ENCODE results near the gene BCAN.

BCAN gene

GRCh38 chr1:156700736-156701531, 59.0 kb downstream of the BCAN start:
- H3K4me3 ChIP-seq (ENCODE audit: low read depth, low read length): no peak overlapping the region
- no peak for TF ChIP-seq CTCF (IDR thresholded peaks at IDR 0.05; ENCODE audit: low read depth, low read length, missing control alignments)
- DNase-seq (ENCODE audit: low read depth): no peak

GRCh38 chr1:156703336-156703735, 61.4 kb downstream of the BCAN start:
- TF ChIP-seq CTCF (IDR thresholded peaks at IDR 0.05; ENCODE audit: low read depth, low read length, missing control alignments): no peak
- no peak for DNase-seq (ENCODE audit: low read depth)
- no peak overlapping the region for H3K4me3 ChIP-seq (ENCODE audit: low read depth, low read length)

GRCh38 chr1:156703741-156704140, 61.8 kb downstream of the BCAN start:
- TF ChIP-seq CTCF (IDR thresholded peaks at IDR 0.05; ENCODE audit: low read depth, low read length, missing control alignments): no peak

GRCh38 chr1:156704166-156704711, 62.3 kb downstream of the BCAN start:
- DNase-seq (ENCODE audit: low read depth): no peak
- H3K4me3 ChIP-seq (ENCODE audit: low read depth, low read length): no peak overlapping the region
- no peak for TF ChIP-seq CTCF (IDR thresholded peaks at IDR 0.05; ENCODE audit: low read depth, low read length, missing control alignments)

More at GRCh38 chr1:156703741-156704140, 61.8 kb downstream of the BCAN start:
- no peak overlapping the region for H3K4me3 ChIP-seq (ENCODE audit: low read depth, low read length)
- no peak for DNase-seq (ENCODE audit: low read depth)

GRCh38 chr1:156704930-156705320, 63.0 kb downstream of the BCAN start:
- H3K4me3 ChIP-seq (ENCODE audit: low read depth, low read length): no peak overlapping the region
- no peak for DNase-seq (ENCODE audit: low read depth)
- no peak for TF ChIP-seq CTCF (IDR thresholded peaks at IDR 0.05; ENCODE audit: low read depth, low read length, missing control alignments)

- no peak for TF ChIP-seq CTCF (IDR thresholded peaks at IDR 0.05; ENCODE audit: low read depth, low read length, missing control alignments)
- no peak for DNase-seq (ENCODE audit: low read depth)
- no peak within 1 kb of the TSS for H3K4me3 ChIP-seq (ENCODE audit: low read depth, low read length)
These were observed 63.5 kb downstream of the BCAN start, which contains the start of gene CRABP2 for GRCh38 chr1:156705321-156705917. Gene CRABP2 (minus strand): TSS chr1:156705583. CDS start chr1:156705446, 137 bp downstream.
